GM23338 (cell line): ENCODE results near the gene SYCN. TPM values are rescaled to one million over a fixed set of nuclear protein-coding genes. Genes with fewer than 3 reads are reported as not detected.

Experiments
- ATAC-seq: fragments of 200-7000 bp; cut with Tn5 transposase; 3 replicates; pipeline ENCODE4 v1.9.1; 2020
- DNase-seq: peaks from one replicate; pipeline ENCODE4 v3.0.0-alpha.2; 2015; ENCODE audit warnings: low spot score
- H2AFZ ChIP-seq: fragments of 200-600 bp; sonication (generic); 2 replicates; pipeline ENCODE4 v1.8.0; 2016; ENCODE audit warnings: antibody characterized with exemption, mild to moderate bottlenecking, moderate library complexity
- H3F3A ChIP-seq: fragments of 200-600 bp; sonication (generic); replicated peaks from 2 replicates; pipeline ENCODE4 v1.8.0; 2017; ENCODE audit warnings: antibody characterized with exemption, mixed run types, low read depth
- H3K27ac ChIP-seq: fragments of 200-600 bp; sonication (generic); 2 replicates; pipeline ENCODE4 v1.6.1; 2016; ENCODE audit warnings: low read depth
- H3K27me3 ChIP-seq: fragments of 200-600 bp; sonication (generic); 2 replicates; pipeline ENCODE4 v1.8.0; 2016; ENCODE audit warnings: mild to moderate bottlenecking, mixed run types, moderate library complexity; ENCODE audit not compliant: insufficient read depth
- H3K36me3 ChIP-seq: fragments of 200-600 bp; sonication (generic); 2 replicates; pipeline ENCODE4 v1.8.0; 2016; ENCODE audit warnings: mild to moderate bottlenecking; ENCODE audit not compliant: insufficient read depth
- H3K4me1 ChIP-seq: fragments of 200-600 bp; sonication (generic); 2 replicates; pipeline ENCODE4 v1.8.0; 2016; ENCODE audit warnings: mild to moderate bottlenecking, moderate library complexity; ENCODE audit not compliant: insufficient read depth
- H3K4me2 ChIP-seq: fragments of 200-600 bp; sonication (generic); 2 replicates; pipeline ENCODE4 v1.7.1; 2017; ENCODE audit warnings: mixed run types
- H3K4me3 ChIP-seq: fragments of 200-600 bp; sonication (generic); 2 replicates; pipeline ENCODE4 v1.6.1; 2016; ENCODE audit warnings: mixed run types
- H3K79me2 ChIP-seq: fragments of 200-600 bp; sonication (generic); replicated peaks from 2 replicates; pipeline ENCODE4 v1.8.0; 2017; ENCODE audit warnings: mild to moderate bottlenecking; ENCODE audit not compliant: insufficient read depth
- H3K9me2 ChIP-seq: fragments of 200-600 bp; sonication (generic); 2 replicates; pipeline ENCODE4 v1.8.0; 2017; ENCODE audit not compliant: insufficient read depth
- H4K20me1 ChIP-seq: fragments of 200-600 bp; sonication (generic); replicated peaks from 2 replicates; pipeline ENCODE4 v1.8.0; 2017; ENCODE audit warnings: mild to moderate bottlenecking; ENCODE audit not compliant: insufficient read depth
- H3K27ac Mint-ChIP-seq: 2 replicates; pipeline ENCODE4 v1.8.0; 2020; ENCODE audit warnings: inconsistent platforms, mild to moderate bottlenecking, moderate library complexity, mixed read lengths
- H3K27me3 Mint-ChIP-seq: 3 replicates; pipeline ENCODE4 v1.8.0; 2022; ENCODE audit warnings: low read depth, mild to moderate bottlenecking, moderate library complexity, mixed read lengths, inconsistent platforms; ENCODE audit not compliant: insufficient read depth, poor library complexity
- H3K36me3 Mint-ChIP-seq: 3 replicates; pipeline ENCODE4 v1.8.0; 2021; ENCODE audit warnings: low read depth, mild to moderate bottlenecking, inconsistent platforms, moderate library complexity, mixed read lengths
- H3K4me1 Mint-ChIP-seq: 3 replicates; pipeline ENCODE4 v1.8.0; 2020; ENCODE audit warnings: mild to moderate bottlenecking, inconsistent platforms, mixed read lengths
- H3K4me3 Mint-ChIP-seq: 3 replicates; pipeline ENCODE4 v1.8.0; 2021; ENCODE audit warnings: moderate library complexity, mild to moderate bottlenecking, inconsistent platforms, mixed read lengths
- H3K9me3 Mint-ChIP-seq: 3 replicates; pipeline ENCODE4 v1.8.0; 2020; ENCODE audit warnings: moderate library complexity, mild to moderate bottlenecking, inconsistent platforms, mixed read lengths
- CREB1 ChIP-seq: fragments of 250-450 bp; sonication (Bioruptor Pico); IDR thresholded peaks from 2 replicates; pipeline ENCODE4 v1.5.0; 2020; ENCODE audit warnings: low read depth, mild to moderate bottlenecking, moderate library complexity
- CTCF ChIP-seq, 2 experiments: fragments of 200-600 bp in 1 of 2; sonication (generic) in 1 of 2; conservative IDR thresholded peaks; 2 replicates each; pipeline versions ENCODE4 v1.5.1 to v1.6.1; 2016 to 2017; ENCODE audit warnings: antibody characterized with exemption in 2 of 2, low read depth in 2 of 2, mild to moderate bottlenecking in 2 of 2, moderate library complexity in 1 of 2
- EZH2 ChIP-seq: fragments of 200-600 bp; sonication (generic); IDR thresholded peaks from one replicate; pipeline ENCODE4 v1.8.0; 2017; ENCODE audit warnings: antibody characterized with exemption, mild to moderate bottlenecking, low read depth; ENCODE audit not compliant: unreplicated experiment
- EZH2phosphoT487 ChIP-seq: fragments of 200-600 bp; sonication (generic); IDR thresholded peaks from one replicate; pipeline ENCODE4 v1.8.1; 2018; ENCODE audit warnings: antibody characterized with exemption; ENCODE audit not compliant: unreplicated experiment
- JUNB ChIP-seq: IDR thresholded peaks from one replicate; pipeline ENCODE4 v1.6.1; 2016; ENCODE audit warnings: antibody characterized with exemption; ENCODE audit not compliant: unreplicated experiment
- STAT1 ChIP-seq: IDR thresholded peaks from one replicate; pipeline ENCODE4 v1.6.1; 2016; ENCODE audit warnings: antibody characterized with exemption; ENCODE audit not compliant: unreplicated experiment
- ZNF114 ChIP-seq: fragments of 250-450 bp; sonication (Bioruptor Pico); IDR thresholded peaks from 2 replicates; pipeline ENCODE4 v1.5.0; 2020; ENCODE audit warnings: mild to moderate bottlenecking, moderate library complexity
- ZNF331 ChIP-seq: fragments of 250-450 bp; sonication (Bioruptor Pico); IDR thresholded peaks from 2 replicates; pipeline ENCODE4 v1.5.0; 2020; ENCODE audit warnings: low read depth, mild to moderate bottlenecking, moderate library complexity
- ZNF462 ChIP-seq: fragments of 250-450 bp; sonication (Bioruptor Pico); IDR thresholded peaks from 2 replicates; pipeline ENCODE4 v1.5.0; 2020; ENCODE audit warnings: mild to moderate bottlenecking, moderate library complexity
- polyA plus RNA-seq: library from polyadenylated mRNA; unstranded; fragments of >200 nt; fragmentation: Nextera tagmentation; extraction: Ambion mirVana; gene quantifications from 2 replicates; pipeline ENCODE4 v1.2.1, GENCODE V29; 2016
- total RNA-seq: library from RNA; depleted of rRNA; stranded (reverse); fragments of >200 nt; shearing (Covaris generic); gene quantifications from 2 replicates; pipeline ENCODE4 v1.2.3, GENCODE V29; 2014

The SYCN gene
- total and polyA plus RNA-seq, 2 experiments from 2014 or later = not detected

GRCh38 chr19:39178296-39179006 is 25.6 kb downstream of the SYCN start:
- Histone ChIP-seq H3K79me2 (no peaks in the 10 kb centered on the region), H2AFZ (no peak overlapping the region), H3K9me2 (no peaks in the 10 kb centered on the region), H3K4me3 (no peak overlapping the region), H3K27me3 (no peaks in the 10 kb centered on the region), H3K4me1 (no peaks in the 10 kb centered on the region), H3F3A (no peaks in the 10 kb centered on the region), H3K36me3 (no peaks in the 10 kb centered on the region; the same call in 1 of the 2 replicates), H3K4me2 (no peak overlapping the region), H4K20me1 (0 out of 2 replicates have a peak, but pooled peaks cover 2% of the 10 kb centered on the region), H3K27ac (no peak overlapping the region)
- no peaks in the 10 kb centered on the region for H3K9me3 Mint-ChIP-seq
- no peaks in the 10 kb centered on the region for H3K4me1 Mint-ChIP-seq
- ATAC-seq (no peak), DNase-seq (no peak)
- H3K4me3 Mint-ChIP-seq = no peak overlapping the region
- H3K27ac Mint-ChIP-seq = no peak overlapping the region
- TF ChIP-seq ZNF114 (CRISPR knock-in tag) = no peak
- no peak for TF ChIP-seq CTCF (conservative IDR thresholded peaks at IDR 0.05; ENCODE audit: low read depth in 2 of 2)
- TF ChIP-seq ZNF331 = no peak
- no peak for TF ChIP-seq EZH2phosphoT487
- no peak for TF ChIP-seq EZH2
- TF ChIP-seq ZNF462 (CRISPR knock-in tag) = no peak
- no peak for TF ChIP-seq CREB1 (CRISPR knock-in tag)
- no peak for TF ChIP-seq STAT1
- no peak for TF ChIP-seq JUNB
- no peaks in the 10 kb centered on the region; the same call in 2 of the 3 replicates for H3K36me3 Mint-ChIP-seq
- H3K27me3 Mint-ChIP-seq = peaks cover 3% of the 10 kb centered on the region
